K562 (cell line): ENCODE measurements around the gene DGCR2. TPM values are rescaled to one million over a fixed set of nuclear protein-coding genes. Genes with fewer than 3 reads are reported as not detected.

ENCODE experiments used
- BRF2 ChIP-seq: IDR thresholded peaks from 3 replicates; pipeline ENCODE4 v1.6.1; 2011; ENCODE audit warnings: borderline replicate concordance, mild to moderate bottlenecking; ENCODE audit not compliant: insufficient read length, insufficient read depth
- COPS2 ChIP-seq: fragments of 450-650 bp; conservative IDR thresholded peaks from 2 replicates; pipeline ENCODE4 v1.6.1; 2016; ENCODE audit warnings: mild to moderate bottlenecking, moderate library complexity
- ETS1 ChIP-seq: conservative IDR thresholded peaks from 2 replicates; pipeline ENCODE4 v1.6.1; 2011; ENCODE audit warnings: low read depth, mild to moderate bottlenecking, low read length; ENCODE audit not compliant: control insufficient read depth
- GMEB1 ChIP-seq: fragments of 250-450 bp; sonication (Bioruptor Pico); IDR thresholded peaks from 2 replicates; pipeline ENCODE4 v1.4.0; 2020; ENCODE audit warnings: mild to moderate bottlenecking
- JUND ChIP-seq, 2 experiments: IDR thresholded peaks; 2 replicates in 1 of 2; 3 replicates in 1 of 2; pipeline ENCODE4 v1.6.1; 2011; ENCODE audit warnings: borderline replicate concordance in 2 of 2, low read depth in 2 of 2, low read length in 2 of 2, improper control_type of control experiment in 1 of 2, missing biosample characterization in 1 of 2, missing genetic modification characterization in 1 of 2, missing genetic modification reagents in 1 of 2
- RERE ChIP-seq: sonication (generic); formaldehyde crosslinking; IDR thresholded peaks from 2 replicates; pipeline ENCODE4 v1.8.0; 2023; ENCODE audit warnings: missing genetic modification reagents, mild to moderate bottlenecking, borderline replicate concordance
- SMAD4 ChIP-seq: fragments of 250-450 bp; sonication (Bioruptor Pico); conservative IDR thresholded peaks from 2 replicates; pipeline ENCODE4 v1.8.0; 2021; ENCODE audit warnings: inconsistent platforms, mild to moderate bottlenecking, moderate library complexity
- SMARCC2 ChIP-seq: fragments of 450-650 bp; IDR thresholded peaks from 2 replicates; pipeline ENCODE4 v1.6.1; 2017; ENCODE audit warnings: antibody characterized with exemption, moderate library complexity, mild to moderate bottlenecking, low read depth
- TCF7L2 ChIP-seq: fragments of 150-350 bp; IDR thresholded peaks from 2 replicates; pipeline ENCODE4 v1.6.1; 2016; ENCODE audit warnings: low read depth, mild to moderate bottlenecking, low read length, moderate library complexity
- ZNF12 ChIP-seq: sonication (generic); formaldehyde crosslinking; IDR thresholded peaks from 2 replicates; pipeline ENCODE4 v1.4.0; 2020; ENCODE audit warnings: mild to moderate bottlenecking, missing genetic modification reagents
- ZNF146 ChIP-seq: IDR thresholded peaks from one replicate; pipeline ENCODE4 v1.6.1; 2018; ENCODE audit warnings: missing compliant biosample characterization; ENCODE audit not compliant: unreplicated experiment
- ZNF384 ChIP-seq: IDR thresholded peaks from 2 replicates; pipeline ENCODE4 v1.6.1; 2012; ENCODE audit warnings: low read depth, low read length, improper control_type of control experiment
- ZNF395 ChIP-seq: fragments of 200-800 bp; sonication (Bioruptor generic); IDR thresholded peaks from 2 replicates; pipeline ENCODE4 v1.6.1; 2017; ENCODE audit warnings: missing genetic modification characterization, missing compliant biosample characterization
- ZNF551 ChIP-seq: fragments of 250-450 bp; sonication (Bioruptor Pico); IDR thresholded peaks from 2 replicates; pipeline ENCODE4 v1.5.0; 2021; ENCODE audit warnings: mild to moderate bottlenecking, moderate library complexity
- polyA plus RNA-seq, 8 experiments: library from polyadenylated mRNA; depleted of rRNA in 4 of 8; stranded (reverse) in 5 of 8; unstranded in 3 of 8; fragments of >200 nt; fragmentation: Nextera tagmentation in 2 of 8; fragmentation: Illumina TruSeq in 1 of 8; extraction: Ambion mirVana in 2 of 8; extraction: Trizol in 1 of 8; gene quantifications; 2 replicates each; pipeline versions ENCODE4 v1.2.1 to v1.2.3, GENCODE V29; 2011 to 2014; ENCODE audit warnings: inconsistent platforms in 1 of 8, missing spikeins in 1 of 8
- total RNA-seq, 7 experiments: library from RNA; depleted of rRNA in 6 of 7; stranded (reverse); fragments of >200 nt in 6 of 7; fragmentation: Illumina TruSeq in 2 of 7; extraction: Trizol in 2 of 7; gene quantifications; 2 replicates each; pipeline versions ENCODE4 v1.2.1 to v1.2.3, GENCODE V29; 2011 to 2021; ENCODE audit warnings: low replicate concordance in 1 of 7

Gene DGCR2
- total and polyA plus RNA-seq, 9 of the 15 experiments (the other 6 are each of a cell fraction or from before 2014, with no cell fraction given), result 0.69 to 101 (median 56.4) TPM

- TF ChIP-seq RERE (CRISPR knock-in tag) (0 out of 2 replicates have a peak, but pooled peaks have one; percentile 85), SMARCC2 (no peak), ETS1 (no peak), SMAD4 (CRISPR knock-in tag) (no peak), ZNF384 (no peak), TCF7L2 (no peak), ZNF395 (CRISPR knock-in tag) (no peak), BRF2 (no peak), JUND (IDR thresholded peaks at IDR 0.05; ENCODE audit: borderline replicate concordance, low read depth, low read length) (peak; percentile 68), JUND (tag; IDR thresholded peaks at IDR 0.05; ENCODE audit: borderline replicate concordance, low read depth, low read length) (peak; percentile 27; the same call in 1 of the 3 replicates), GMEB1 (CRISPR knock-in tag) (no peak), ZNF146 (CRISPR knock-in tag) (no peak), ZNF12 (CRISPR knock-in tag) (no peak), COPS2 (no peak), ZNF551 (no peak)
Observed at GRCh38 chr22:19086896-19087295, 35.3 kb downstream of the DGCR2 start (continued).
